Measurements from ENCODE around the gene CLIC3. TPM values are rescaled to one million over a fixed set of nuclear protein-coding genes. Genes with fewer than 3 reads are reported as not detected.

The CLIC3 gene
- total RNA-seq, 2 experiments from 2014 or later: not detected

DNA sequence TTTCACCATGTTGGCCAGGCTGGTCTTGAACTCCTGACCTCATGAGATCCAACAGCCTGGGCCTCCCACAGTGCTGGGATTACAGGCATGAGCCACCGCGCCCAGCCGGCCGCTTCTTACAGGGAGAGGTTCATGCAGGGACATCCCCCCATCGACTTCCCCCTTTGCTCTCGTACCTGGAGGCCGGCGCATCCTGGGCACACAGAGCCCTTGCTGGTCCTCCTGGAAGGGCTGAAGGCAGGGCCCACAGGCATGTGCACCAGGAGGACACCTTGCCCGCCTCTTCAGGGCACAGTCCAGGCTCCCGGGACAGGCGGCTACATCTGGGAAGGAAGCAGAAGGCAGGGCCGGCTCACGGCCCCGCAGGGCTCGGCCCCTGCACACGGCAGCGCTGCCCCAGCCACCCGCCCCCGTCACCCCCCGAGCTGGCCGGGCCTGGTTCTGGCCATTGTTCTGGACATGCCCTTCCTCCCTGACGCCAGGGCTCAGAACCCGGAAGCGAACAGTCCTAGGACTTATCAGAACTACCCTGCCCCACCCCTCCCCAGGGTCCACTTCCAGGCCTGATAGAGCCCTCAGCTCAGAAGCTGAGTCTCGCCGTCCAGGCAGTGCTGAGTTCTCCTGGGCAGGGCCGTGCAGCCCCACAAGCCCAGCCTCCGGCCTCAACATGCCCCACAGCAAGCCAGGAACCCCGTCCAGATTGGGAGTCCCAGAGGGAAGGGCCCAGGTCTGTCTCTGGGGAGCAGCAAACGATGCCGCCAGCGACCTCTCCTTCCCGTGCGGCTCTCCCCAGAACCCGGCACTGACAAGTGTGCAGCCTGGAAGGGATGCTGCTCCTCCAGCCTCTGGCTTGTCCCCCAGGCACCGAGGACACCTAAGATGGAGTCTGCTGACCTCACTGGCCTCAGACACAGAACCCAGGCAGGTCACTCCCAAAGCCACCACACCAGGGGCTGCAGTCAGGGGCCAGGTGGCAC lies 46.7 kb upstream of the CLIC3 start:
- ChIA-PET CTCF (ENCODE audit: unreplicated experiment) (interaction anchor here (1.1 kb wide), 1 partner anchor 7 kb away, joined by 3 read pairs; no protein-coding TSS in a partner anchor), POLR2A (no interaction called here)
- H3K4me1 ChIP-seq (ENCODE audit: insufficient read depth, low read length, poor library complexity, severe bottlenecking): peaks cover 4% of the 10 kb centered on the region
- no peaks in the 10 kb centered on the region for H3K36me3 ChIP-seq (ENCODE audit: insufficient read depth, low read length)
- H2AFZ ChIP-seq (ENCODE audit: low read length): no peak overlapping the region
- H3K9me3 ChIP-seq (ENCODE audit: low read length): no peaks in the 10 kb centered on the region
- BruUV-seq (replicated peaks): no TSS peak
- H3K79me2 ChIP-seq (ENCODE audit: insufficient read depth, low read depth, low read length): no peaks in the 10 kb centered on the region
- no peak overlapping the region for H3K27ac ChIP-seq (ENCODE audit: low read depth, low read length, poor library complexity, severe bottlenecking)
- no peaks in the 10 kb centered on the region for H3K9me2 ChIP-seq (ENCODE audit: insufficient read depth, low read length)
- 0 out of 2 replicates have a peak, but pooled peaks cover 3% of the 10 kb centered on the region for H4K20me1 ChIP-seq (ENCODE audit: insufficient read depth, low read length)
- H3K4me2 ChIP-seq (ENCODE audit: low read length): no peak overlapping the region
- TF ChIP-seq, protein P1, sequence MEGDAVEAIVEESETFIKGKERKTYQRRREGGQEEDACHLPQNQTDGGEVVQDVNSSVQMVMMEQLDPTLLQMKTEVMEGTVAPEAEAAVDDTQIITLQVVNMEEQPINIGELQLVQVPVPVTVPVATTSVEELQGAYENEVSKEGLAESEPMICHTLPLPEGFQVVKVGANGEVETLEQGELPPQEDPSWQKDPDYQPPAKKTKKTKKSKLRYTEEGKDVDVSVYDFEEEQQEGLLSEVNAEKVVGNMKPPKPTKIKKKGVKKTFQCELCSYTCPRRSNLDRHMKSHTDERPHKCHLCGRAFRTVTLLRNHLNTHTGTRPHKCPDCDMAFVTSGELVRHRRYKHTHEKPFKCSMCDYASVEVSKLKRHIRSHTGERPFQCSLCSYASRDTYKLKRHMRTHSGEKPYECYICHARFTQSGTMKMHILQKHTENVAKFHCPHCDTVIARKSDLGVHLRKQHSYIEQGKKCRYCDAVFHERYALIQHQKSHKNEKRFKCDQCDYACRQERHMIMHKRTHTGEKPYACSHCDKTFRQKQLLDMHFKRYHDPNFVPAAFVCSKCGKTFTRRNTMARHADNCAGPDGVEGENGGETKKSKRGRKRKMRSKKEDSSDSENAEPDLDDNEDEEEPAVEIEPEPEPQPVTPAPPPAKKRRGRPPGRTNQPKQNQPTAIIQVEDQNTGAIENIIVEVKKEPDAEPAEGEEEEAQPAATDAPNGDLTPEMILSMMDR (conservative IDR thresholded peaks at IDR 0.05; ENCODE audit: low read length): no peak
- no peak for TF ChIP-seq EZH2phosphoT487 (IDR thresholded peaks at IDR 0.05; ENCODE audit: borderline replicate concordance, low read depth, low read length)
- intact Hi-C loops (cut with micrococcal nuclease; ENCODE audit: unreplicated experiment): no loop called here
- no peak for DNase-seq (ENCODE audit: low spot score)
- no peak overlapping the region for H3K4me3 ChIP-seq (ENCODE audit: low read depth, low read length, poor library complexity, severe bottlenecking)

DNA sequence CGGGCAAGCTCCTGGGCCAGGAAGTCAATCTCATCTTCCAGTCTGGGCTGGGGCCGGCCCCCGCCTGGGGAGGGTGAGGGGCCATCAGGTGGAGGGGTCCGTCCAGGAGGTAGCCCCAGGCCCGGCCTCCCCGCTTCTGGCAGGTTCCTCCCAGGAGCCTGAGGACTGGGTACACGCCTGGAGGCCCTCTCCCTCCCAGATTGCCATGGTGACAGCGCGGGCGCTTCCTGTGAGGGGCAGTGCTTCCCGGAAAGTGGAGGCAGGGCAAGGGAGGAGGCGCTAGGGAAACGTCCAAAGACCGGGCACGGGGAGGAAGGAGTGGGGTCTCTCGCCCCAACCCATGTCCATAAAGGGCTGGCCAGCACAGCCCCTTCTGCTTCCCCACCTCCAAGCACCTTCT lies 44.8 kb upstream of the CLIC3 start:
- H3K79me2 ChIP-seq (ENCODE audit: insufficient read depth, low read depth, low read length): no peaks in the 10 kb centered on the region
- no peak overlapping the region for H3K4me2 ChIP-seq (ENCODE audit: low read length)
- ChIA-PET CTCF (ENCODE audit: unreplicated experiment) (no interaction called here), POLR2A (no interaction called here)
- H3K36me3 ChIP-seq (ENCODE audit: insufficient read depth, low read length): no peaks in the 10 kb centered on the region
- DNase-seq (ENCODE audit: low spot score): no peak
- peaks cover under 1% of the 10 kb centered on the region for H3K4me1 ChIP-seq (ENCODE audit: insufficient read depth, low read length, poor library complexity, severe bottlenecking)
- no peaks in the 10 kb centered on the region for H3K9me3 ChIP-seq (ENCODE audit: low read length)
- TF ChIP-seq, protein P1 (conservative IDR thresholded peaks at IDR 0.05; ENCODE audit: low read length): no peak
- TF ChIP-seq EZH2phosphoT487 (IDR thresholded peaks at IDR 0.05; ENCODE audit: borderline replicate concordance, low read depth, low read length): no peak
- no TSS peak for BruUV-seq (replicated peaks)
- intact Hi-C loops (cut with micrococcal nuclease; ENCODE audit: unreplicated experiment): no loop called here
- H3K9me2 ChIP-seq (ENCODE audit: insufficient read depth, low read length): no peaks in the 10 kb centered on the region
- H3K4me3 ChIP-seq (ENCODE audit: low read depth, low read length, poor library complexity, severe bottlenecking): no peak overlapping the region
- H2AFZ ChIP-seq (ENCODE audit: low read length): no peak overlapping the region
- no peak overlapping the region for H3K27ac ChIP-seq (ENCODE audit: low read depth, low read length, poor library complexity, severe bottlenecking)
- H4K20me1 ChIP-seq (ENCODE audit: insufficient read depth, low read length): 0 out of 2 replicates have a peak, but pooled peaks cover 3% of the 10 kb centered on the region

DNA sequence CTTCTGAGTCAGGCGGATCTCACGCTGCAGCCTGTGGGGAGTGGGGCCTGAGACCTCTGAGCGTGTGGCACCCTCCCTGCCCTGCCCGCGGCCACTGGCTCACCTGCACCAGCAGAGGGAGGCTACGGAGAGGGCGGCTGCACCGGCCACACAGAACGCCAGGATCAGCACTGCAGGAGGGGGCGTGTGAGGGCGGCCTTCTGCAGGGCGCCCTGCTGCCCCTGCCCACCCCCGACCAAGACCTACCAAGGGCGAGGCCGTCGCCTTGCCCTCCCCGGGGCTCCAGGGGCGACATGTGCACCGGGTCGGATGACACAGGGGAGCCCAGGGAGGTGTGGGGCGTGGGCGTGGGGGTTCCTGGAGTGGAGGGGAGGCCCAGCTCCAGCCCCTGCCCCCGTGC lies 44.2 kb upstream of the CLIC3 start:
- POLR2A ChIA-PET: no interaction called here
- intact Hi-C loops (cut with micrococcal nuclease; ENCODE audit: unreplicated experiment): no loop called here
- Histone ChIP-seq H4K20me1 (ENCODE audit: insufficient read depth, low read length) (0 out of 2 replicates have a peak, but pooled peaks cover 3% of the 10 kb centered on the region), H3K4me2 (ENCODE audit: low read length) (no peak overlapping the region), H3K79me2 (ENCODE audit: insufficient read depth, low read depth, low read length) (no peaks in the 10 kb centered on the region), H3K36me3 (ENCODE audit: insufficient read depth, low read length) (no peaks in the 10 kb centered on the region), H3K9me2 (ENCODE audit: insufficient read depth, low read length) (no peaks in the 10 kb centered on the region), H3K9me3 (ENCODE audit: low read length) (no peaks in the 10 kb centered on the region), H3K4me3 (ENCODE audit: low read depth, low read length, poor library complexity, severe bottlenecking) (no peak overlapping the region), H3K4me1 (ENCODE audit: insufficient read depth, low read length, poor library complexity, severe bottlenecking) (no peaks in the 10 kb centered on the region), H2AFZ (ENCODE audit: low read length) (no peak overlapping the region), H3K27ac (ENCODE audit: low read depth, low read length, poor library complexity, severe bottlenecking) (no peak overlapping the region)
- TF ChIP-seq, protein P1 (conservative IDR thresholded peaks at IDR 0.05; ENCODE audit: low read length): no peak
- no peak for TF ChIP-seq EZH2phosphoT487 (IDR thresholded peaks at IDR 0.05; ENCODE audit: borderline replicate concordance, low read depth, low read length)
- no peak for DNase-seq (ENCODE audit: low spot score)
- CTCF ChIA-PET (ENCODE audit: unreplicated experiment): no interaction called here
- BruUV-seq (replicated peaks): no TSS peak
